ENCODE data around the gene MRPL20. TPM values are rescaled to one million over a fixed set of nuclear protein-coding genes. Genes with fewer than 3 reads are reported as not detected.

Gene MRPL20
- total RNA-seq, 8 experiments from 2014 or later, result 127 to 221 (median 160) TPM

DNA sequence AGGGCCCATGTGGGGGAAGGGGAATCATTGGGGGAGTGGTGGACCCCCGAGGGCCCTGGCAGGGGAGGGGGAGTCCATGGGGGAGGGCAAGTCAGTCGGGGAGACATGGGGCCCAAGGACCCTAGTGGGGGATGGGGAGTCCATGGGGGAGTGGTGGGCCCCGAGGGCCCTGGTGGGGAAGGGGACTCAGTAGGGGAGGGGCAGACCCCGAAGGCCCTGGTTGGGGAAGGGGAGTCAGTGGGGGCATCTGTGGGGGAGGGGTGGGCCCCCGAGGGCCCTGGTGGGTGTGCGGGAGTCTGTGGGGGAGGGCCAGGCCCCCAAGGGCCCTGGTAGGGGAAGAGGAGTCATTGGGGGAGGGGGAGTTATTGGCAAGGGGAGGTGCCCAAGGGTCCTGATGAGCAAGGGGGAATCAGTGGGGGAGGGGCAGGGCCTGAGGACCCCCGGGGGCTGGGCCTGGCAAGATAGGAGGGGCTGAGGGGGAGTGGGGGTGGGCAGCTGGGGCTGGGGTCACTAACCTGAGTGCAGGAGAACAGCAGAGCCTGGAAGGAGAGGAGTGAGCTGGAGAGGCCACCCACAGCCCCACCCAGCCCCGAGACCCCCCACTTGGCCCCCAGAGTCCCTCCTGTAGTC, 50.8 kb downstream of the MRPL20 start:
- Histone ChIP-seq H3K27ac (no peak overlapping the region), H3K4me1 (replicated peaks in 1 of 2) (peaks cover 53 to 75% of the 10 kb centered on the region in 2 donors), H3K4me3 (no peak overlapping the region)
- ATAC-seq (replicated peaks in 6 of 8), result no peak
- in situ Hi-C loops (cut with MboI; ENCODE audit: low pct_unique_long_range_greater_than_20kb in 2 of 9, low sequenced_read_pairs in 9 of 9, unreplicated experiment in 9 of 9), result no loop called here
- WGBS, 10 experiments, result no CpG with 5 or more reads among the region's 8 CpGs

DNA sequence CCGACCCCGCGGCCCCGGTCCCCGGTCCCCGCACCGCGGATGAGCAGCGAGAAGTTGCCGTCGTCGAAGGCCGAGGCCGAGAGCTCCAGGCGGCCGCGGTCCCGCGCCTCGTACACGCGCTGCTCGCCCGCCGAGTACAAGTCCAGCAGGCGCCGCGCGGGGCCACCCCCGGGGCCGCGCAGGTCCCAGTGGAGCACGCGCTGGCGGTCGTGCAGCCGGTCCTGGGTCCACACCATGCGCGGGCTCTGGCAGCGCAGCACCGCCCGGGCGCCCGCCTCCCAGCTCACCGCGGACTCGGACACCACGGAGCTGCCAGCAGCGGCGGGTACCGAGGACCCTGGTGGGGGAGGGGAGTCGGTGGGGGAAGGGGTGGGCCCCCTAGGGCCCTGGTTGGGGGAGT, 51.7 kb downstream of the MRPL20 start:
- in situ Hi-C loops (cut with MboI; ENCODE audit: low pct_unique_long_range_greater_than_20kb in 2 of 9, low sequenced_read_pairs in 9 of 9, unreplicated experiment in 9 of 9), result no loop called here

DNA sequence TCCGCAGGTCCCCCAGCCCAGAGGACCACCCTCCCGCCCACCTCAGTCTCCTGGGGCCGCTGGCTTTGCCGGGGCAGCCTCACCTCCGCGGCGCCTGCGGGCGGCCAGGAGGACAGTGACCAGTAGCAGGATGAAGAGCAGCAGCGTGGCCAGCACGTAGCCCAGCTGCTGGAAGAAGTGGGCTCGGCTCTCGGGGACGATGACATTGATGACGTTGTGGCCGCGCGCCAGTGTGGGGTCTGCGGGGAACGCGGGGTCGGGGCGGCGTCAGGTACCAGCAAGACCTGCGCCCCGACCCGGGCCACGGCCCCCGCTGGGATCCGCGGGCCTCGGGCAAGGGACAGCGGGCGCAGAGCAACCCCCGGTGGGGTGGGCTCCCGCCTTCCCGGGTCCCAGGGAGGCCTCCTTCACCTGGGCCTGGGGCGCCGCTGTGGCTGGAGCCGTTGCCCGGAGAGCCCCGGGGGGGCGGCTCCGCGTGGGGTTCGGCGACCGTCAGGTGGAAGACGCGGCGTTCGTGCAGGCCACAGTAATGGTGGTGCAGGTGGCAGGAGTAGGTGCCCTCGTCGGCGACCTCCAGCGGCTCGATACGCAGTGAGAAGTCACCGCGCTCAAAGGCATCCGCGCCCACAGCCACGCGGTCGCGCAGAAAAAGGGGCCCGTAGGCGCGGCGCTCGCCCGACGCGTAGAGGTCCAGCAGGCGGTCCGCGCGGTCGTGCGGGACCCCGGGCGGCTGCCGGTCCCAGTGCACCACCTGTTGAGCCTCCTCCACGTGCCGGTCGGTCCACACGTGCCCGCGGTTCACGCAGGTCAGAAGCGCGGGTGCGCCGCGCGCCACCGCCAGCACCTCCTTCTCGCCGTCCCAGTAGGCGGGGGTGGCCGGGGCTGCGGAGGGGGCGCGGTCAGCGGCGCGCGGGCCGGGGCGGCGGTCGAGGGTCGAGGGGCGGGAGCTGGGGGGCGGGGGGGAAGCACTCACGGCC, 52.5 kb downstream of the MRPL20 start:
- H3K27ac ChIP-seq, result no peak overlapping the region
- 35 to 82% (median 66%) methylated on average over 2 to 24 of the region's 116 CpGs; no CpG with 5 or more reads in 7 of the 10 experiments for WGBS, 10 experiments
- peak overlapping the region in 3 of 5 donors; percentile 7 to 21 (median 17) for H3K4me3 ChIP-seq
- in situ Hi-C loops (cut with MboI; ENCODE audit: low pct_unique_long_range_greater_than_20kb in 2 of 9, low sequenced_read_pairs in 9 of 9, unreplicated experiment in 9 of 9), result no loop called here
- H3K4me1 ChIP-seq (replicated peaks in 1 of 2), result peaks cover 41 to 62% of the 10 kb centered on the region in 2 donors
- no peak for ATAC-seq (replicated peaks in 6 of 8)

More for the DNA sequence above, 51.7 kb downstream of the MRPL20 start:
- Histone ChIP-seq H3K4me1 (replicated peaks in 1 of 2) (peaks cover 48 to 70% of the 10 kb centered on the region in 2 donors), H3K4me3 (peak overlapping the region in 2 of 5 donors; percentile 5 to 22), H3K27ac (no peak overlapping the region)
- ATAC-seq (replicated peaks in 6 of 8), result peak in 2 of 8 experiments; percentile 15 to 16
- WGBS, 10 experiments, result no CpG with 5 or more reads among the region's 52 CpGs

DNA sequence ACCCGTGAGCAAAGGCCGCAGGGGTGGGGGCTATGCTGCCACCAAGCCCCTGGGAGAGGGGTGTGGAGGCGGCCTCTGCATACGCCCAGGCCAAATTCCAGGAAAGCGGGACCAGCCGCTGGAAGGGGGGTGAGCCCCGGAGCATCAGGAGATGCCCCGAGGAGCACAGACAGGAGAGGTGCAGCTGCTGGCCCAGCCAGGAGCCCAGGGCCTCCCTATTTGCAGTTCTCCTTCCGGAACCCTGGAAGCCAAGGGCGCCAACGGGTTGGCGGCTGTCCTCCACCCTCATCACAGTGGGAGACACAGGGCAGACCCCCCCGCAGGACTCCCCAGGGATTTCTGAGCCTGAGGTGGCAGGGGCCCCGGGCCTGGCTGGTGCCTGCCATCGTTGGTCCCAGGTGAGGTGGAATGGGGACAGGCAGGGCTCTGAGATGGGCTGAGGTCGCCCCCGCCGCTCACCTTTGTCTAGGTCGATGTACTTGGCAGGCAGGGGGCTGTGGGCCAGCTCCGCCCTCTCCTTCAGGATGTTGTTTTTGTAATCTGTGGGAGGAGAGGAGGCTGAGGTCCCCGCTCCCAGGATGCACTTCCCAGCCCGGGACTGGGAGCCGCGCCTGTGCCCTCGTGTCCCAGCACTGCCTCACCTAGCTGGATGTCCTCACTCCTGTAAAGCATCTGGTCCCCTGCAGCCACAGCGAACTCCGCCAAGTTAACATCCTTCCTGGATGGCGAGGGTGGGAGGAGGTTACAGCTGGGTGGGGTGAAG, 53.5 kb downstream of the MRPL20 start:
- WGBS, 10 experiments, result 47 to 100% (median 64%) methylated on average over 3 to 17 of the region's 28 CpGs; no CpG with 5 or more reads in 6 of the 10 experiments
- ATAC-seq (replicated peaks in 6 of 8), result no peak
- Histone ChIP-seq H3K27ac (no peak overlapping the region), H3K4me1 (replicated peaks in 1 of 2) (peaks cover 31 to 52% of the 10 kb centered on the region in 2 donors), H3K4me3 (peak overlapping the region in 1 of 5 donors; percentile 17)
- in situ Hi-C loops (cut with MboI; ENCODE audit: low pct_unique_long_range_greater_than_20kb in 2 of 9, low sequenced_read_pairs in 9 of 9, unreplicated experiment in 9 of 9), result no loop called here

DNA sequence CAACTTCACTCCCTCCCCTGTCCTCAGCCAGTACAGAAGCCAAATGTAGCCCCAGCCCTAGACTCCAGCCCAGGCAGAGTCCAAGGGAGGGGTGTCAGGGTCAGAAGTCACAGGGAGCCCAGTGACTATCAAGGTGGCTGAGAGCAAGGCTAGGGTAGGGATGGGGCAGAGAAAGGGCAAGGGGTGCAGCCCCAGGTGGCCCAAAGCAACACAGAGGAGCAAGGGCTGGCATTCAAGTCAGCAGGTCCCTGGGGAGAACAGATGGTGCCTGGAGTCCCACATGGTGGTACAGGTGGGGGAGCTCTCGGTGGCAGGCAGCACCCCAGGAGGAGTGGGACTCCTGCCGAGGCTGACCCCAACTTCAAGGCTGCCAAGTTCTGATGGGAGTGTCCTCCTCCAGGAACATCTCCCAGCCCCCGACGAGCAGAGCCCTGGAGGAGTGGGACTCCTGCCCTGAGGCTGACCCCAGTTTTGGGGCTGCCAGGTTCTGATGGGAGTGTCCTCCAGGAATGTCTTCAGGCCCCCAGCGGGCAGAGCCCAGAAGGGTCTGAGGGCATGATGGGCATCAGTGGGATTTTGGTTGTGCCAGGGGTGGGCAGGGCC, 54.2 kb downstream of the MRPL20 start:
- Histone ChIP-seq H3K4me3 (no peak overlapping the region), H3K27ac (no peak overlapping the region), H3K4me1 (replicated peaks in 1 of 2) (peaks cover 27 to 46% of the 10 kb centered on the region in 2 donors)
- in situ Hi-C loops (cut with MboI; ENCODE audit: low pct_unique_long_range_greater_than_20kb in 2 of 9, low sequenced_read_pairs in 9 of 9, unreplicated experiment in 9 of 9), result no loop called here
- whole genome bisulfite sequencing, 10 experiments, result 44 to 60% methylated on average over 1 to 3 of the region's 5 CpGs; no CpG with 5 or more reads in 8 of the 10 experiments
- ATAC-seq (replicated peaks in 6 of 8), result no peak

Other genes starting within 250 kb of the MRPL20 start
- under 1 TPM in 2 of 8 experiments, not detected in 6; 0.43 to 0.59 TPM for gene TTLL10, start 233.4 kb downstream of the MRPL20 start, total RNA-seq
- gene TNFRSF18, start 200.7 kb downstream of the MRPL20 start, total RNA-seq, result under 1 TPM in 2 of 8 experiments, not detected in 6; 0.24 to 0.49 TPM
- gene TNFRSF4, start 193.1 kb downstream of the MRPL20 start, total RNA-seq, result under 1 TPM in 6 of 8 experiments, not detected in 2; 0.18 to 1.00 (median 0.25) TPM
- gene SDF4, start 175.3 kb downstream of the MRPL20 start, total RNA-seq, result 100 to 1,000 TPM in 3 of 8 experiments, 10 to 100 TPM in 5; 53.9 to 202 (median 76.8) TPM
- gene B3GALT6, start 175.1 kb downstream of the MRPL20 start, total RNA-seq, result 10 to 100 TPM in 7 of 8 experiments, 1 to 10 TPM in 1; 9.7 to 36.9 (median 19.7) TPM
- gene C1QTNF12, start 160.6 kb downstream of the MRPL20 start, total RNA-seq, result 1 to 10 TPM in 6 of 8 experiments, under 1 TPM in 1, not detected in 1; 0.99 to 6.1 (median 1.8) TPM
- gene UBE2J2, start 133.4 kb downstream of the MRPL20 start, total RNA-seq, result 10 to 100 TPM; 34.4 to 62.7 (median 46.5) TPM
- gene SCNN1D, start 126.9 kb downstream of the MRPL20 start, total RNA-seq, result 1 to 10 TPM; 1.8 to 6.9 (median 3.2) TPM
- gene ACAP3, start 99.4 kb downstream of the MRPL20 start, total RNA-seq, result 10 to 100 TPM; 23.9 to 88.9 (median 48.9) TPM
- gene PUSL1, start 98.7 kb downstream of the MRPL20 start, total RNA-seq, result 10 to 100 TPM; 12.0 to 45.8 (median 22.4) TPM
- gene INTS11, start 82.6 kb downstream of the MRPL20 start, total RNA-seq, result 100 to 1,000 TPM in 4 of 8 experiments, 10 to 100 TPM in 4; 67.5 to 142 (median 103) TPM
- gene CPTP, start 82.5 kb downstream of the MRPL20 start, total RNA-seq, result 10 to 100 TPM; 11.2 to 22.4 (median 13.4) TPM
- 1 to 10 TPM in 6 of 8 experiments, under 1 TPM in 2; 0.65 to 2.3 (median 1.2) TPM for gene TAS1R3, start 76.0 kb downstream of the MRPL20 start, total RNA-seq
- gene DVL1, start 57.9 kb downstream of the MRPL20 start, total RNA-seq, result 10 to 100 TPM; 47.8 to 81.4 (median 56.8) TPM
- gene MXRA8, start 48.7 kb downstream of the MRPL20 start, total RNA-seq, result 100 to 1,000 TPM in 2 of 8 experiments, 10 to 100 TPM in 6; 13.2 to 115 (median 34.5) TPM
- 100 to 1,000 TPM in 7 of 8 experiments, 10 to 100 TPM in 1; 85.0 to 210 (median 152) TPM for gene AURKAIP1, start 32.1 kb downstream of the MRPL20 start, total RNA-seq
- 100 to 1,000 TPM in 7 of 8 experiments, 10 to 100 TPM in 1; 99.6 to 392 (median 163) TPM for gene CCNL2, start 8.0 kb downstream of the MRPL20 start, total RNA-seq
- 1 to 10 TPM in 2 of 8 experiments, under 1 TPM in 6; 0.21 to 1.9 (median 0.61) TPM for gene ANKRD65, start 14.0 kb upstream of the MRPL20 start, total RNA-seq
- gene VWA1, start 28.4 kb upstream of the MRPL20 start, total RNA-seq, result 10 to 100 TPM in 2 of 8 experiments, 1 to 10 TPM in 5, under 1 TPM in 1; 0.51 to 19.5 (median 5.8) TPM
- 1 to 10 TPM in 2 of 8 experiments, under 1 TPM in 6; 0.38 to 2.1 (median 0.64) TPM for gene ATAD3C, start 42.4 kb upstream of the MRPL20 start, total RNA-seq
- gene ATAD3B, start 64.5 kb upstream of the MRPL20 start, total RNA-seq, result 10 to 100 TPM; 15.2 to 66.0 (median 32.7) TPM
- 10 to 100 TPM; 19.8 to 65.2 (median 35.2) TPM for gene ATAD3A, start 104.9 kb upstream of the MRPL20 start, total RNA-seq
- gene TMEM240, start 133.3 kb upstream of the MRPL20 start, total RNA-seq, result 10 to 100 TPM in 5 of 8 experiments, 1 to 10 TPM in 1, under 1 TPM in 2; 0.61 to 14.0 (median 10.5) TPM
- 100 to 1,000 TPM in 2 of 8 experiments, 10 to 100 TPM in 6; 73.2 to 138 (median 95.5) TPM for gene SSU72, start 167.6 kb upstream of the MRPL20 start, total RNA-seq
- 10 to 100 TPM in 1 of 8 experiments, 1 to 10 TPM in 7; 4.6 to 10.3 (median 6.9) TPM for gene FNDC10, start 192.8 kb upstream of the MRPL20 start, total RNA-seq
- 10 to 100 TPM; 19.4 to 71.9 (median 41.6) TPM for gene MIB2, start 208.2 kb upstream of the MRPL20 start, total RNA-seq
- gene MMP23B, start 224.9 kb upstream of the MRPL20 start, total RNA-seq, result 10 to 100 TPM in 1 of 8 experiments, 1 to 10 TPM in 7; 1.3 to 11.8 (median 2.5) TPM

Data from motor neuron (in vitro differentiated cells).